ENCODE results near the gene CGNL1. TPM values are rescaled to one million over a fixed set of nuclear protein-coding genes. Genes with fewer than 3 reads are reported as not detected.

Gene CGNL1
- total RNA-seq, 1 experiment from 2014 or later, result 34.6 TPM

DNA sequence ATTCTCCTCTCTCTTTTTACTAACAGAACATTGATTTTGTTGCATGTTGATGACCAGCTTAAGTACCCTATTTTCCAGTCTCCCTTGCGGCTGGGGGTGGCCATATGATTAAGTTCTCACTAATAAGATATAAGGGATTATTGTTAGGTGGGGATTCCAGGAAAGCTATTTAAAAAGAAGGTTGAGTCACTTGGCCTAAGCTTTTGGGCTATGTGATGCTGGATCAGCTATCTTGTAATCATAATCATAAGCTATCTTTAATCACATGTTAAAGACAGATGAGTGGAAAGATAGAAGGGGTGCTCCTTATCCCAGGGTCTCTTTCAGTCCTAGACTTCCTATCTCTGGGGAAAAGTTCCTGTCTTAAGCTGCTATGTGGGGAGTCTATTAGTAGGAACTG is 59.9 kb downstream of the CGNL1 start:
- no peak overlapping the region for H3K4me2 ChIP-seq (ENCODE audit: insufficient read depth, insufficient read length, low read length)

More for the DNA sequence above, 59.9 kb downstream of the CGNL1 start:
- H3K9me3 ChIP-seq (ENCODE audit: control insufficient read depth, low read depth, low read length), result no peaks in the 10 kb centered on the region
- no peak overlapping the region for H2AFZ ChIP-seq (ENCODE audit: low read length)
- WGBS (ENCODE audit: extremely low coverage, insufficient read length, low lambda C conversion rate), result no CpG with 5 or more reads among the region's 1 CpG
- H3T11ph ChIP-seq (ENCODE audit: low read length), result no peak overlapping the region
- peak overlapping the region in 1 of 3 experiments; percentile 43; a peak in 1 of 7 replicates for H3K27ac Mint-ChIP-seq
- no peaks in the 10 kb centered on the region for H3K79me1 ChIP-seq (ENCODE audit: insufficient read depth, low read depth, low read length, poor library complexity, severe bottlenecking)
- no peak overlapping the region for H2BK12ac ChIP-seq (ENCODE audit: insufficient read length, low read depth, low read length)
- H4K91ac ChIP-seq (ENCODE audit: insufficient read length, low read depth, low read length), result no peak overlapping the region
- DNase-seq, result no peak
- peaks cover 2 to 14% (median 13%) of the 10 kb centered on the region in 3 experiments; a peak in 5 of 7 replicates for H3K36me3 Mint-ChIP-seq (ENCODE audit: insufficient read depth in 1 of 3, low read depth in 3 of 3)
- H2BK5ac ChIP-seq (ENCODE audit: insufficient read length, low read length), result no peak overlapping the region
- no peaks in the 10 kb centered on the region for H3K27me3 Mint-ChIP-seq (ENCODE audit: low read depth)
- no peaks in the 10 kb centered on the region for H3K23me2 ChIP-seq (ENCODE audit: insufficient read length, low read depth, low read length, poor library complexity, severe bottlenecking)
- H3K56ac ChIP-seq (ENCODE audit: insufficient read length, low read depth, low read length), result no peak overlapping the region
- no peak overlapping the region for H3K14ac ChIP-seq (ENCODE audit: insufficient read depth, low read length)
- TF ChIP-seq, protein P1, sequence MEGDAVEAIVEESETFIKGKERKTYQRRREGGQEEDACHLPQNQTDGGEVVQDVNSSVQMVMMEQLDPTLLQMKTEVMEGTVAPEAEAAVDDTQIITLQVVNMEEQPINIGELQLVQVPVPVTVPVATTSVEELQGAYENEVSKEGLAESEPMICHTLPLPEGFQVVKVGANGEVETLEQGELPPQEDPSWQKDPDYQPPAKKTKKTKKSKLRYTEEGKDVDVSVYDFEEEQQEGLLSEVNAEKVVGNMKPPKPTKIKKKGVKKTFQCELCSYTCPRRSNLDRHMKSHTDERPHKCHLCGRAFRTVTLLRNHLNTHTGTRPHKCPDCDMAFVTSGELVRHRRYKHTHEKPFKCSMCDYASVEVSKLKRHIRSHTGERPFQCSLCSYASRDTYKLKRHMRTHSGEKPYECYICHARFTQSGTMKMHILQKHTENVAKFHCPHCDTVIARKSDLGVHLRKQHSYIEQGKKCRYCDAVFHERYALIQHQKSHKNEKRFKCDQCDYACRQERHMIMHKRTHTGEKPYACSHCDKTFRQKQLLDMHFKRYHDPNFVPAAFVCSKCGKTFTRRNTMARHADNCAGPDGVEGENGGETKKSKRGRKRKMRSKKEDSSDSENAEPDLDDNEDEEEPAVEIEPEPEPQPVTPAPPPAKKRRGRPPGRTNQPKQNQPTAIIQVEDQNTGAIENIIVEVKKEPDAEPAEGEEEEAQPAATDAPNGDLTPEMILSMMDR (conservative IDR thresholded peaks at IDR 0.05), result no peak
- no peak overlapping the region for H2BK15ac ChIP-seq (ENCODE audit: low read depth, low read length)
- H2BK120ac ChIP-seq (ENCODE audit: low read depth, low read length, poor library complexity, severe bottlenecking), result no peak overlapping the region
- H2BK20ac ChIP-seq (ENCODE audit: low read depth, low read length, poor library complexity, severe bottlenecking), result no peak overlapping the region
- H3K9me3 Mint-ChIP-seq, result no peaks in the 10 kb centered on the region
- peaks cover 34 to 53% of the 10 kb centered on the region in 2 experiments for H3K4me1 Mint-ChIP-seq
- no peak overlapping the region for H3K18ac ChIP-seq (ENCODE audit: insufficient read length, low read depth, low read length)
- no peak overlapping the region for H3K9ac ChIP-seq (ENCODE audit: extremely low read depth, insufficient read length, low read length)
- no peak overlapping the region for H2AK5ac ChIP-seq (ENCODE audit: insufficient read length, low read length)
- no peaks in the 10 kb centered on the region for H3K79me2 ChIP-seq (ENCODE audit: insufficient read depth, low read length)
- no peak overlapping the region for H3K4me3 Mint-ChIP-seq
- H3K27ac ChIP-seq (ENCODE audit: insufficient read length, low read depth, low read length), result no peak overlapping the region
- no peaks in the 10 kb centered on the region; the same call in 1 of the 2 replicates for H3K4me1 ChIP-seq (ENCODE audit: insufficient read depth, low read length)
- no peak overlapping the region for H3K4ac ChIP-seq (ENCODE audit: low read depth, low read length)
- no peaks in the 10 kb centered on the region for H3K27me3 ChIP-seq (ENCODE audit: insufficient read depth, low read length)
- no peaks in the 10 kb centered on the region for H4K20me1 ChIP-seq (ENCODE audit: control insufficient read depth, insufficient read depth, insufficient read length)
- no peak overlapping the region for H4K5ac ChIP-seq (ENCODE audit: insufficient read length, low read depth, low read length)
- no peak overlapping the region for H3K23ac ChIP-seq (ENCODE audit: insufficient read length, low read depth, low read length)
- H4K8ac ChIP-seq (replicated peaks; ENCODE audit: insufficient read length, low read depth, low read length), result no peak overlapping the region
